Upper lobe of left lung (tissue), 6 donors: ENCODE results near the gene SGMS1. TPM values are rescaled to one million over a fixed set of nuclear protein-coding genes. Genes with fewer than 3 reads are reported as not detected.
A peak's percentile ranks its signal among the peaks of the same experiment; 100 is the strongest.
"Not testable (repeated sequence)": the region's sequence is repeated elsewhere in the genome, so short reads cannot be mapped to it uniquely, and the experiment has no call there.

Experiments used
- ATAC-seq, 2 donors: fragments of 200-7000 bp; cut with Tn5 transposase; one replicate each; pipeline ENCODE4 v1.9.1; 2022; ENCODE audit warnings: mild to moderate bottlenecking in 2 of 2, moderate library complexity in 2 of 2; ENCODE audit not compliant: low FRiP score in 2 of 2
- DNase-seq, 2 donors: peaks; one replicate each; pipeline ENCODE4 v3.0.0-alpha.2; 2019 to 2020
- H3K27ac ChIP-seq, 4 donors: fragments of 200-600 bp; sonication (generic); one replicate each; pipeline ENCODE4 v1.5.1; 2016 to 2019
- H3K27me3 ChIP-seq, 4 donors: fragments of 200-600 bp; sonication (generic); one replicate each; pipeline ENCODE4 v1.5.1; 2017 to 2019
- H3K36me3 ChIP-seq, 4 donors: fragments of 200-600 bp; sonication (generic); one replicate each; pipeline ENCODE4 v1.5.1; 2016 to 2019
- H3K4me1 ChIP-seq, 4 donors: fragments of 200-600 bp; sonication (generic); one replicate each; pipeline ENCODE4 v1.5.1; 2018 to 2019
- H3K4me3 ChIP-seq, 4 donors: fragments of 200-600 bp; sonication (generic); one replicate each; pipeline ENCODE4 v1.5.1; 2017 to 2019; ENCODE audit warnings: mild to moderate bottlenecking in 2 of 4, moderate library complexity in 1 of 4
- H3K9me3 ChIP-seq, 4 donors: fragments of 200-600 bp; sonication (generic); one replicate each; pipeline ENCODE4 v1.5.1; 2018 to 2019
- CTCF ChIP-seq, 6 experiments: fragments of 450-650 bp in 4 of 6; fragments of 200-600 bp in 2 of 6; sonication (generic) in 2 of 6; IDR thresholded peaks; one replicate each; pipeline ENCODE4 v1.5.1; 2016 to 2019; ENCODE audit warnings: antibody characterized with exemption in 6 of 6
- EP300 ChIP-seq, 4 donors: sonication (generic); formaldehyde crosslinking; IDR thresholded peaks; one replicate each; pipeline ENCODE4 v1.5.1; 2017; ENCODE audit warnings: antibody characterized with exemption in 4 of 4, control low read depth in 2 of 4
- POLR2A ChIP-seq, 4 donors: fragments of 450-650 bp; IDR thresholded peaks; one replicate each; pipeline ENCODE4 v1.5.1; 2016 to 2017; ENCODE audit warnings: antibody characterized with exemption in 4 of 4, mild to moderate bottlenecking in 2 of 4
- POLR2AphosphoS5 ChIP-seq, 2 donors: sonication (generic); formaldehyde crosslinking; IDR thresholded peaks; one replicate each; pipeline ENCODE4 v1.5.1; 2017; ENCODE audit warnings: antibody characterized with exemption in 2 of 2
- WGBS, 2 donors: methylation state at CpG; one replicate each; pipeline ENCODE4 v1.1.5; 2017 to 2018; 5-methylcytosine and 5-hydroxymethylcytosine counted together
- total RNA-seq, 6 donors: library from RNA; depleted of rRNA in 4 of 6; stranded (reverse); fragments of >200 nt in 4 of 6; gene quantifications; one replicate each; pipeline versions ENCODE4 v1.1.0 to v1.2.1, GENCODE V29; 2016 to 2021
- donor health status: DM: no; HTN: no; CAD: no; lungs with moderate emphysema.
- donor health status: DM: no; HTN: yes; CAD: no; lungs with severe emphysema.

Gene SGMS1
- total RNA-seq = 100 to 1,000 TPM in 4 of 6 donors, 10 to 100 TPM in 2; 66.7 to 230 (median 173) TPM

- DNase-seq (peak; percentile 87 to 98), ATAC-seq (peak; percentile 87 to 89)
- H3K4me3 ChIP-seq = peak within 1 kb of the TSS; percentile 61 to 96 (median 95)
- H3K27ac ChIP-seq = peak within 1 kb of the TSS; percentile 99 to 100 (median 99)
- no peaks in the 10 kb centered on the region for H3K36me3 ChIP-seq
- H3K27me3 ChIP-seq = no peaks in the 10 kb centered on the region
- no peaks in the 10 kb centered on the region for H3K9me3 ChIP-seq
- TF ChIP-seq POLR2AphosphoS5 (IDR thresholded peaks at IDR 0.05) (peak; percentile 49 to 83), POLR2A (IDR thresholded peaks at IDR 0.05) (peak in 3 of 4 donors; percentile 11 to 68 (median 46)), CTCF (IDR thresholded peaks at IDR 0.05) (no peak), EP300 (IDR thresholded peaks at IDR 0.05) (no peak)
- 0 to 1% methylated on average over 9 to 15 of the region's 74 CpGs for WGBS, 2 donors
- peaks cover 13 to 29% (median 17%) of the 10 kb centered on the region in 4 donors for H3K4me1 ChIP-seq
These were observed at the start of gene SGMS1 for GRCh38 chr10:50623663-50624412. Gene SGMS1, minus strand, starts transcription at chr10:50623956. Its CDS starts 279,842 bp downstream, at chr10:50344114.

- not testable (repeated sequence) for H3K4me3 ChIP-seq, H3K36me3 ChIP-seq, DNase-seq, ATAC-seq, H3K27me3 ChIP-seq, H3K4me1 ChIP-seq, H3K9me3 ChIP-seq, H3K27ac ChIP-seq
- WGBS, 2 donors = 93 to 100% methylated on average over 1 of the region's 1 CpG
These were observed 48.4 kb upstream of the SGMS1 start for GRCh38 chr10:50672152-50672551.

GRCh38 chr10:50671645-50672044, 47.9 kb upstream of the SGMS1 start:
- not testable (repeated sequence) for H3K36me3 ChIP-seq, H3K4me3 ChIP-seq, H3K27me3 ChIP-seq, H3K4me1 ChIP-seq, H3K9me3 ChIP-seq, ATAC-seq, DNase-seq, H3K27ac ChIP-seq
- 83 to 100% methylated on average over 2 of the region's 2 CpGs for WGBS, 2 donors

- H3K36me3 ChIP-seq, ATAC-seq, H3K27ac ChIP-seq, H3K4me1 ChIP-seq, H3K9me3 ChIP-seq, H3K27me3 ChIP-seq, DNase-seq, H3K4me3 ChIP-seq: not testable (repeated sequence)
- WGBS, 2 donors = 84 to 100% methylated on average over 2 to 4 of the region's 6 CpGs
These were observed 46.2 kb upstream of the SGMS1 start for GRCh38 chr10:50669957-50670356.

GRCh38 chr10:50667353-50667752, 43.6 kb upstream of the SGMS1 start:
- DNase-seq, H3K27ac ChIP-seq, H3K27me3 ChIP-seq, H3K9me3 ChIP-seq, H3K36me3 ChIP-seq, H3K4me3 ChIP-seq, ATAC-seq, H3K4me1 ChIP-seq: not testable (repeated sequence)
- 77 to 100% methylated on average over 1 of the region's 1 CpG for WGBS, 2 donors

GRCh38 chr10:50662420-50662819, 38.7 kb upstream of the SGMS1 start:
- not testable (repeated sequence) for H3K36me3 ChIP-seq, H3K27ac ChIP-seq, H3K9me3 ChIP-seq, H3K4me3 ChIP-seq, DNase-seq, H3K4me1 ChIP-seq, H3K27me3 ChIP-seq, ATAC-seq
- 80 to 98% methylated on average over 4 to 5 of the region's 5 CpGs for WGBS, 2 donors

GRCh38 chr10:50661563-50661962, 37.8 kb upstream of the SGMS1 start:
- H3K4me1 ChIP-seq, H3K4me3 ChIP-seq, H3K27ac ChIP-seq, H3K27me3 ChIP-seq, ATAC-seq, H3K9me3 ChIP-seq, DNase-seq, H3K36me3 ChIP-seq: not testable (repeated sequence)
- 83 to 91% methylated on average over 4 of the region's 4 CpGs for WGBS, 2 donors

GRCh38 chr10:50659865-50660730, 36.3 kb upstream of the SGMS1 start:
- ATAC-seq = peak; percentile 24 to 27
- not testable (repeated sequence) for H3K36me3 ChIP-seq, H3K9me3 ChIP-seq, H3K27ac ChIP-seq, H3K27me3 ChIP-seq, H3K4me1 ChIP-seq
- peak; percentile 27 to 30 for DNase-seq
- H3K4me3 ChIP-seq = peak overlapping the region in 1 of 4 donors; percentile 32
- WGBS, 2 donors = 55 to 75% methylated on average over 17 to 32 of the region's 32 CpGs

- not testable (repeated sequence) for H3K36me3 ChIP-seq, H3K27me3 ChIP-seq, H3K9me3 ChIP-seq, H3K27ac ChIP-seq, H3K4me1 ChIP-seq
- peak in 1 of 2 donors; percentile 16 for ATAC-seq
- peak in 1 of 2 donors; percentile 59 for DNase-seq
- peak overlapping the region in 1 of 4 donors; percentile 32 for H3K4me3 ChIP-seq
- 93 to 96% methylated on average over 20 to 33 of the region's 35 CpGs for WGBS, 2 donors
These were observed 35.5 kb upstream of the SGMS1 start for GRCh38 chr10:50659016-50659864.
